C4-2B (cell line): ENCODE measurements around the gene CKAP2L.
"Not testable (repeated sequence)": the region's sequence is repeated elsewhere in the genome, so short reads cannot be mapped to it uniquely, and the experiment has no call there.

Experiments
- H3K27ac ChIP-seq: fragments of 450-650 bp; 2 replicates; pipeline ENCODE4 v1.5.1; 2017
- ZFX ChIP-seq: fragments of 450-650 bp; IDR thresholded peaks from 2 replicates; pipeline ENCODE4 v1.6.1; 2017
- TF ChIP-seq, protein P1 (sequence below): fragments of 450-650 bp; conservative IDR thresholded peaks from 2 replicates; pipeline ENCODE4 v1.5.1; 2017; ENCODE audit warnings: mild to moderate bottlenecking

Gene CKAP2L

DNA sequence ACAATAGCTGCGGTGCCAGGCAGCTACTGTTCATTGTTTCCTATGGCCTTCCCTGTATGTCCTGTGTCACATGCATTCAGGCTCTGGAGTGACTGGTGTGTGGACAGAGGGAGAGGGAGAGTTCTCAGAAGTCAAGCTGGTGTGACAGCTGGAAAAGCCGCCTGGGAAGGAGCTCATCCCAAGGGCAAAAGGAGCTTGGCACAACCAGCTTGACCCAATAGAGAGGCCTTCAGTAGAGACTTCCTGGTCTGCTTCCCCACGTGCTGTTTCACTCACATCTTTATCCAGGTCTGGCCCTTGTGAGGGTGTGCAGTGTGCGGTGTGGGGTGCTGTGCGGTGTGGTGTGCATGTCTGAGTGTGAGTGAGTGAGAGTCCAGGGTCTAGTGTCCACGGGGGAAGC is 54.7 kb downstream of the CKAP2L start:
- TF ChIP-seq ZFX, result no peak
- TF ChIP-seq, protein P1, sequence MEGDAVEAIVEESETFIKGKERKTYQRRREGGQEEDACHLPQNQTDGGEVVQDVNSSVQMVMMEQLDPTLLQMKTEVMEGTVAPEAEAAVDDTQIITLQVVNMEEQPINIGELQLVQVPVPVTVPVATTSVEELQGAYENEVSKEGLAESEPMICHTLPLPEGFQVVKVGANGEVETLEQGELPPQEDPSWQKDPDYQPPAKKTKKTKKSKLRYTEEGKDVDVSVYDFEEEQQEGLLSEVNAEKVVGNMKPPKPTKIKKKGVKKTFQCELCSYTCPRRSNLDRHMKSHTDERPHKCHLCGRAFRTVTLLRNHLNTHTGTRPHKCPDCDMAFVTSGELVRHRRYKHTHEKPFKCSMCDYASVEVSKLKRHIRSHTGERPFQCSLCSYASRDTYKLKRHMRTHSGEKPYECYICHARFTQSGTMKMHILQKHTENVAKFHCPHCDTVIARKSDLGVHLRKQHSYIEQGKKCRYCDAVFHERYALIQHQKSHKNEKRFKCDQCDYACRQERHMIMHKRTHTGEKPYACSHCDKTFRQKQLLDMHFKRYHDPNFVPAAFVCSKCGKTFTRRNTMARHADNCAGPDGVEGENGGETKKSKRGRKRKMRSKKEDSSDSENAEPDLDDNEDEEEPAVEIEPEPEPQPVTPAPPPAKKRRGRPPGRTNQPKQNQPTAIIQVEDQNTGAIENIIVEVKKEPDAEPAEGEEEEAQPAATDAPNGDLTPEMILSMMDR, result no peak
- H3K27ac ChIP-seq, result no peak overlapping the region

DNA sequence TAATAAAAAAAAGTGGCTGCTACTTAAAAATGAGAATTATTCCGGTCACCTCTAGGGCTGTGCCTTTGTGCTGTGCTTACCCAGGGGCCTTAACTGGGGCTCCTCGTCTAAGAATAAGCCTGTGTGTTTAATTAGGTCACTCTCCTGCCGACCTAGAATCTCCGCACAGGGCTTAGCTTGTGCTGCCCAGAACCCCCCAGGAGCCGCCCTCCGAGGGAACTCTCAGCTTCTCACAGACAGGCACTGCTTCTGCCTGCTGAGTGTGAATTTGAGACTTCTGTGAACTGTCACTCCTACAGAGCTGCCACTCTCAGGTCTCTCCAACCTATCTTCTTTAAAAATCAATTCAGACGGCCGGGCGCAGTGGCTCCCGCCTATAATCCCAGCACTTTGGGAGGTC is 55.4 kb downstream of the CKAP2L start:
- H3K27ac ChIP-seq, result no peak overlapping the region
- TF ChIP-seq ZFX, result no peak
- TF ChIP-seq, protein P1, result no peak

DNA sequence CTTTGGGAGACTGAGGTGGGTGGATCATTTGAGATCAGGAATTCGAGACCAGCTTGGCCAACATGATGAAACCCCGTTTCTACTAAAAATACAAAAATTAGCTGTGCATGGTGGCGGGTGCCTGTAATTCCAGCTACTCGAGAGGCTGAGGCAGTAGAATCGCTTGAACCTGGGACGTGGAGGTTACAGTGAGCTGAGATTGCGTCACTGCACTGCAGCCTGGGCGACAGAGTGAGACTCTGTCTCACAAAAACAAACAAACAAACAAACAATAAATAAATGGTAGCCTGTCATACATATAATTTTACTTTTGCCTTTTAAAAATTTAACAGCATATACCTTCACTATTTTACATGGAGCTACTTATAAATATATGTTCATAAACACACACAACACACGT is 57.5 kb downstream of the CKAP2L start:
- H3K27ac ChIP-seq, result not testable (repeated sequence)

DNA sequence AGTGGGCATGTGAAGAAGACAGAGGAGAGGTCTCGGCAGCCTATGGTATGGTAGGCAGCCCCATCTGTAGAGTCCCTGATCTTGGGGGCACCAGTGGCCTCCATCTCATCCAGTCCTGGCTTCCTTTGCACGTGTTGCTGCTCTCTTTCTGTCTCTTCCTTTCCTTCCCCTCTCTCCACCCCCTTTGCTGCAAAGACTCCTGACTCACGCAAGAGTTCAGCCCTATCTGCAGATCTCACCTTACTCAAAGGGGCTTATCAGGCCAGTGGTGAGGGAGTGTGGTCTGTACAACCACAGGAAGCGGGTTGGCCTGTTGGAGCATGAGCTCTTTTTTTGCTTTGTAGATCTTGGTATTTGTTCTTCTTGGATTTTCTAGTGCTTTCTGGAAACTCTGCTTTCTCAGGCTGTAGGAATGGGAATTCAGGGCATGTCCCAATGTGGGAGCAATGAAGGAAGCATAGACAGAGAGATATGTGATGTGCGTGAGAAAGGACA is 58.2 kb downstream of the CKAP2L start:
- TF ChIP-seq, protein P1, result no peak
- TF ChIP-seq ZFX, result no peak
- H3K27ac ChIP-seq, result no peak overlapping the region

DNA sequence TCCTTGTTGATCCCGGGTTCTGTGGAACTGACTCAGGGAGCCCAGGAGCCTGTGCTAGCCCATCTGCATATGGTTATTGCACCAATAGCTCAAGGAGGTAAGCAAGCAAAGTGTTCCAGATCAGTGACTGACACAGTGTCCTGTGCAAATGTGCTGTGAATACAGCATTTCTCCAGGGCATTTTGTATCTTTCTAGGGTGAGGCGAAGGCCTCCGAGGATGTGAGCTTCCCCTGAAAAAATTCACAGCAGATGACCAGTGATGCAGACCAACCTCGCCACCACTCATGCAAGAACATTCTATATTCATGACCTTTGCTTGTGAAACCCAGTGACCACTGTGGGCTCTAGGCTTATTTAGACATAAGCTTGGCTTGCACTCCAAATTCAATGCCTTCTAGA is 58.8 kb downstream of the CKAP2L start:
- H3K27ac ChIP-seq, result no peak overlapping the region
- no peak for TF ChIP-seq ZFX
- TF ChIP-seq, protein P1, result no peak

DNA sequence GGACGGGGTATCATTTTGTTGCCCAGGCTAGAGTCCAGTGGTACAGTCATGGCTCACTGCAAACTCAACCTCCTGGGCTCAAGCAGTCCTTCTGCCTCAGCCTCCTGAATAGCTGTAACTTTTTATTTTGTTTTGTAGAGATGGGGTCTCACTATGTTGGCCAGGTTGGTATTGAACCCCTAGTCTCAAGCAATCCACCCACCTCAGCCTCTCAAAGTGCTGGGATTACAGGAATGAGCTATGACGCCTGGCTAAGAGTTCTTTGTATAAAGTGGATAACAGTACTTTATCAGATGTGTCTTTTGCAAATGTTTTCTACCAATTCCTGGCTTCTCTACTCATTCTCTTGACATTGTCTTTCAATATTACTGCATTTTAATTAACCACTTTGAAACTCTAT is 60.7 kb downstream of the CKAP2L start:
- no peak overlapping the region for H3K27ac ChIP-seq
- TF ChIP-seq, protein P1, result no peak
- no peak for TF ChIP-seq ZFX

DNA sequence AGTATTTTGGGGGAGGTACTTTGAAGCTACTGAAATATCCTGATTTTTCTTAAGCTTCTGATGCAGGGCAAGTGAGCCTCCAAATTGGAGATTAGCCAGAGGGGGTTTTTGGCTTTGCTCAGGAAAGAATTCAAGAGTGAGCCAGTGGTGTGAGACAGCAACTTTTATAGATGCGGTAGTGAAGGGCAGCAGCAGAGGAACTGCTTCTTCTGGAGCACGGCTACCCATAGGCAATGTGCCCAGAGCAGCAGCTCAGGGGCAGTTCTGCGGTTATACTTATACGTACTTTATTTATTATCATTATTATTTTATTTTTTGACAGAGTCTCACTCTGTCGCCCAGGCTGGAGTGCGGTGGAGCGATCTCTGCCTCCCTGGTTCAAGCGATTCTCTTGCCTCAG is 63.4 kb downstream of the CKAP2L start:
- no peak for TF ChIP-seq ZFX
- TF ChIP-seq, protein P1, result no peak
- no peak overlapping the region for H3K27ac ChIP-seq

DNA sequence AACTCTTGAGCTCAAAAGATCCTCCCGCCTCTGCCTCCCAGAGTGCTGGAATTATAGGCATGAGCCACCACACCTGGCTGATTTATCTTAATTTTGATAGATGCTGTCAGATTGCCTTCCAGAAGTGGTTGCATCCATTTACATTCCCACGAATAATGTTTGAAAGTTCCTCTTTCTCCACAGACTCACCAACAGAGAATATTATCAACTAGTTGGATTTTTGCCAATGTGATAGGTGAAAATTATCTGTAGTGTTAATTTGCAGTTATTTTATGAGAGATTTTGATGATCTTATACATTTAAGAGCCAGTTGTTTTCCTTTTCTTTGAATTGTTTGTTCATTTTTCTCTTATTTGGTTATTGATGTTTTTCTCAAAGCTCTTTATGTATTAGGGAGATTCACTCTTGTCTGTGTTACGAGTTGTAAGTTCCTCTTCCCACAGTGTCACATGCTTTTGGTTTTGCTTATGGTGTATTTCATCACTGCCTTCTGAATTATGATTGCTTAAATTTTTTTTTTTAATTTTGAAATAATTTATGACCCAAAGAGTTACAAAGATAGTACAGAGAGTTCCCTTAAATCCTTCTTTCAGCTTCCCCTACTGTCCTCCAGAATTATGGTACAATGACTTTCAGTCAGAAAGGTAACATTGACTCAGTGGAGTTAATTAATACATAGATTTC is 64.3 kb downstream of the CKAP2L start:
- no peak for TF ChIP-seq ZFX
- TF ChIP-seq, protein P1, result no peak
- H3K27ac ChIP-seq, result no peak overlapping the region
